ENCODE data around the gene CTDSPL.
"Not testable (repeated sequence)": the region's sequence is repeated elsewhere in the genome, so short reads cannot be mapped to it uniquely, and the experiment has no call there.

The CTDSPL gene

DNA sequence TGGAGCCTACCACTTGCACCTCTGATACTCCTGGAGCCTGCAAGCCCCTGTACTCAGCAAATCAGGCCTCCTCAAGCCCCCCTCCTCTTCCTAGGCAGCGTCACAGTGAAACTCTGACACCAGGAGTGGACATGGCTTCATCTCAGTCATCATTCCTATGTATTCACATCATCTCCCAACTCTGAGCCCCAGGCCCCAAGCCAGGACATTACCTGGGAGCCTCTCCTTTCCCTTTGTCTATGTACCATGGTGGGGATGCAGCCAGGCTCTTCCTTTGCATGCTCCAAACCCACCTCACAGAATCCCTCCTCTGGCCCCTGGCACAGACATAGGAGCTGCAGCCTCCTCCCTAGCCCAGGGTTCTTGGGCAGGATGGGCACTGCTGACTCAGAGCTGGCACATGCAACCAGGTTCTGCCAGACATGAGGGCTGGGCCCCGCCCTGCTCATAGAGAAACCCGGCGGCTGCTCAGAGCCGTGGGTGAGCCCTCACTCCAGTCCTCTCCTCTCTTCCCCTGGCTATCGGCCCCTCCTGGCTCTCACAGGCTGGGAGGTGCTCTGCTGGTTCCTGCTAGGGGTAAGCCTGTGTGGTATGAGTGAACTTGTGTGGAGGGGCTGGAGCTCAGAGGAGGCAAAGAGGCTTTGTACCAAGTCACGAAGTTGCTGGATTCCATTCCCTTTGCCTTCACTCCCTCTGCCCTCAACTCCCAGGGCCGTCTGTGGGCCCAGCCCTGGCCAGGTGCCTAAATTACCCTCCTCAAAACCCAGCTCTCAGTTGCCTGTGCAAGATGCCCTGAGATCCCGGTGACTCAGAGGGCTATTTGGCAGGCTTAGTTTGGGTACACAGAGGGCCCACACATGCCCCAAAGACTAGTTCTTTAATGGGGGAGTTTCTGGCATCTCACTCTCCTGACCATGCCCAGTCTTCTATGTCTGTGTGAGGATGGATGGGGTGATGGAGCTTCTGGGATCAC is 169.6 kb downstream of the CTDSPL start:
- no peak for DNase-seq (ENCODE audit: low read depth in 4 of 4, low spot score in 1 of 4)

DNA sequence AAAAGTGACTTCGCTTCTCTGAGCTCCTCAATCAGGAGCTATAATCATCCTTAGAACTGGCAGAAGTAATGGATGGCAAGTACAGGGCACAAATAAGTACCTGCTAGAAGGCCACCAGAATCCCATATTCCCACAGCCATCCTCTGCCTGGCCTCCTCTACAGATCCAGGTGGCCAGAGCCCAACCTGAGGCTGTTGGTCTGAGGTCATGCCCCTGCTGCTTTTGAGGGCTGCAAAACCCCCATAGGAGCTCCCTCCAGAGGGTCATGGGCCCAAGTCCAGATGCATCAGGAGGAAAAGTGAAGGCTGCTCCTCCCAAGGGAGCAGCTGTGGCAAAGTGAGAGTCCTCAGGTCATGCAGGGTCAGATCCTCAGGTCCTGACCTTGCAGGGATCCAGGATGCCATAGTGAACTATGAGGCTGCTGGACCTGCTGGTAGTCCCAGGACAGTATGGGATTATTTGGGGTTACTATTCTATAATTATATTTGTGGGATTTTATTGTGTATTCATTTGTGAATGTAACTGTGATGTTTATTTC is 170.7 kb downstream of the CTDSPL start:
- no peak for DNase-seq (ENCODE audit: low read depth in 4 of 4, low spot score in 1 of 4)

DNA sequence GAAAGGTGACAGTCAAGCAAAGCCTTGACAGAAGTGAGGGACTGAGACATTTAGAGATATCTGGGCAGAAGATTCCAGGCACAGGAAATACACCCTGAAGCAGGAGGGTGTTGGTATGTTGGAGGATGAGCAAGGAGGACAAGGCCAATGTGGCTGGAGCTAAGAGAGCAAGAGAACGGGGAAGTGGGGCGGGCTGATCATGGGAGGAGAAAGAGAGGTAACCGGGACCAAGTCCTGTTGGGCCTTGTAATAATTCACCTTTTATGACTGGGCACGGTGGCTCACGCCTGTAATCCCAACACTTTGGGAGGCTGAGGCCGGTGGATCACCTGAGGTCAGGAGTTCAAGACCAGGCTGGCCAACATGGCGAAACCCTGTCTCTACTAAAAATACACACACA is 171.9 kb downstream of the CTDSPL start:
- DNase-seq (ENCODE audit: low read depth in 4 of 4, low spot score in 1 of 4) = not testable (repeated sequence)

Data from stimulated activated CD4-positive, alpha-beta T cell treated with anti-CD3 and anti-CD28 coated beads, Interleukin-1b, Interleukin-23, amount 100 ng/mL, for 24 hours (primary cell).